Urinary bladder (tissue), 4 donors: ENCODE measurements around the gene SETD5. TPM values are rescaled to one million over a fixed set of nuclear protein-coding genes. Genes with fewer than 3 reads are reported as not detected.

ENCODE experiments used
- DNase-seq: peaks from one replicate; pipeline ENCODE4 v3.0.0-alpha.2; 2015; ENCODE audit errors: extremely low spot score
- H3K27ac ChIP-seq: one replicate; pipeline ENCODE4 v1.5.1; 2013; ENCODE audit warnings: low read depth, mild to moderate bottlenecking, moderate library complexity
- H3K36me3 ChIP-seq: one replicate; pipeline ENCODE4 v1.6.1; 2013; ENCODE audit warnings: mild to moderate bottlenecking, moderate library complexity; ENCODE audit not compliant: insufficient read depth
- H3K4me1 ChIP-seq: one replicate; pipeline ENCODE4 v1.6.1; 2013; ENCODE audit warnings: mild to moderate bottlenecking, moderate library complexity; ENCODE audit not compliant: insufficient read depth
- H3K4me3 ChIP-seq: one replicate; pipeline ENCODE4 v1.5.1; 2013; ENCODE audit warnings: low read depth, low read length
- WGBS: extraction: QIAGEN DNeasy Blood & Tissue Kit; methylation state at CpG from one replicate; pipeline ENCODE4 v1.1.7; 2013; 5-methylcytosine and 5-hydroxymethylcytosine counted together
- polyA plus RNA-seq: library from polyadenylated mRNA; stranded (reverse); fragments of 200-250 nt; gene quantifications from one replicate; pipeline ENCODE4 v1.2.3, GENCODE V29; 2013
- total RNA-seq: library from RNA; depleted of rRNA; stranded (reverse); fragments of >200 nt; gene quantifications from one replicate; pipeline ENCODE4 v1.2.3, GENCODE V29; 2014
- donor health status: healthy with polysubstance abuse.
- donor health status: healthy.

SETD5 gene
- total and polyA plus RNA-seq, 2 donors = 39.7 to 119 TPM

DNA sequence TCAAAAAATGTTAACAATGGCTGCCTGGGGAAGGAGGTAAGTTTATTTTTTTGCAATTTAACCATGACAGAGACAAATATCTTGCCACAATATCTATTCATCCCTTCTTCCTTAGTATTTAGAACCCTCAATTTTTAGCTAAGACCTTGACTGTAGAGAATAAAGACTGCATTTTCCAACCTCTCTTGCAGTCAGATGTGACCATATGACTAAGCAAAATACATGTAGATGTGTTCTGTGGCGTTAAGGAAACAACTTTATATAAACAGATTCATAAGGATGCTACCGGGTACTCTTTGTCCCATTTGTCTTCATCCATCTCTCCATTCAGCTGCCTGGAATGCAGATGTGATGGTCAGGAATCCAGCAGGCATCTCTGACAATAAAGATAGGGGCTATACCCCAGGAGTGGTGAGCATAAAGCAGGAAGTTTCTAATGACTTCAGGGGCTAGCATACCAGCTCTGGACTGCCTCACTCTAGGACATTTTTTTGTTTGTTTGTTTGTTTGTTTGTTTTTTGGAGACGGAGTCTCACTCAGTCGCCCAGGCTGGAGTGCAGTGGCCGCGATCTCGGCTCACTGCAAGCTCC lies 115.1 kb downstream of the SETD5 start:
- WGBS = 72% methylated on average over 7 of the region's 7 CpGs
- Histone ChIP-seq H3K4me3 (no peak overlapping the region), H3K27ac (no peak overlapping the region), H3K36me3 (no peaks in the 10 kb centered on the region), H3K4me1 (no peaks in the 10 kb centered on the region)
- DNase-seq = no peak

DNA sequence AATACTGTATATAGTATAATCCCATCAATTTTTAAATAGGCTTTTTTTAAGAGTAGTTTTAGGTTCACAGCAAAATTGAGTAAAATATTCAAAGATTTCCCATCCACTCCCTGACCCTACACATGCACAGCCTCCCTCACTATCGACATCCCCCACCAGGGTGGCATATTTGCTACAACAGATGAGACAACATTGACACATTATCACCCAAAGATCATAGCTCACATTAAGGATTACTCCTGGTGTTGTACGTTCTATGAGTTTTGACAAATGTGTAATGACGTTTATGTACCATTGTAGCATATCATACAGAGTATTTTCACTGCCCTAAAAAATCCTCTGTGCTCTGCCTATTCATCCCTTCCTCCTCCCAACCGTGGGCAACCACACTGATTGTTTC lies 116.9 kb downstream of the SETD5 start:
- no peak overlapping the region for H3K27ac ChIP-seq
- 67% methylated on average over 4 of the region's 4 CpGs for WGBS
- H3K36me3 ChIP-seq = no peaks in the 10 kb centered on the region
- H3K4me3 ChIP-seq = no peak overlapping the region
- DNase-seq = no peak
- no peaks in the 10 kb centered on the region for H3K4me1 ChIP-seq

DNA sequence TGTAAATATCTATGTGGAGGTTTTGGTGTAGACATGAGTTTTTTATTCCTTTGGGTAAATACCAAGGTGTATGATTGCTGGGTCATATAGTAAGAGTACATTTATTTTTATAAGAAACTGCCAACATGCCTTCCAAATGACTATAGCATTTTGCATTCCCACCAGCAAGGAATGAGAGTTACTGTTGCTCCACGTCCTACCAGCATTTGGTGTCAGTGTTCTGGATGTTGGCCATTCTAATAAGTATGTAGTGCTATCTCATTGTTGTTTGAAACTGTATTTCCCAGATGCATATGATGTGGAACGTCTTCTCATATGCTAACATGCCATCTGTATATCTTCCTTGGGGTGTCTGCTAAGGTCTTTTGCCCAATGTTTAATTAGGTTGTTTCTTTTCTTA lies 117.5 kb downstream of the SETD5 start:
- no peaks in the 10 kb centered on the region for H3K4me1 ChIP-seq
- no peak overlapping the region for H3K27ac ChIP-seq
- WGBS = 57% methylated on average over 2 of the region's 2 CpGs
- no peak overlapping the region for H3K4me3 ChIP-seq
- DNase-seq = no peak
- H3K36me3 ChIP-seq = no peaks in the 10 kb centered on the region

DNA sequence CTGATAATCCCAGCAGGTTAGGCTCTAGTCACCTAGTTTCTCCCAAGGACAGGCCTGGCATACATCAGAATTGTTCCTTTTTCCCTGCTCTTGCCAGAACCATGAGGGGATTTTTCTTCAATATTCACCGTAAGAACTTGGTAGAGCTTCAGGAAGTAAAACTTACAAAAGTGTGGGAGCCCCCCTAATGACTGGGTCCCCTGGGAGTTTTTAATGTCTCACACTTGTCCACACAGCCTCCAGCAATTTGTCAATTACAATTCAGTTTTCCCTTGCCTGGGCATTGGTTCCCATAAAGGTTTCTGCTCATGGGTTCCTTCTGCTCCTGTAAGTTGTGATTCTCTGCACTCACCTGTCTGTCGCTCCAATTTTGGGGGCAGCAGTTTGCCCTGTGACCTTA lies 127.7 kb downstream of the SETD5 start:
- Histone ChIP-seq H3K4me3 (no peak overlapping the region), H3K27ac (no peak overlapping the region), H3K4me1 (no peaks in the 10 kb centered on the region), H3K36me3 (no peaks in the 10 kb centered on the region)
- WGBS = 84% methylated on average over 2 of the region's 2 CpGs
- no peak for DNase-seq

Other genes with a start within 250 kb of the SETD5 start
- 21.4 TPM for gene SRGAP3, start 148.0 kb upstream of the SETD5 start, total RNA-seq
- gene SRGAP3, start 148.0 kb upstream of the SETD5 start, polyA plus RNA-seq = 3.1 TPM
- 49.0 TPM for gene THUMPD3, start 34.6 kb upstream of the SETD5 start, total RNA-seq
- 32.2 TPM for gene THUMPD3, start 34.6 kb upstream of the SETD5 start, polyA plus RNA-seq
- gene LHFPL4, start 156.2 kb downstream of the SETD5 start, total RNA-seq = 0.58 TPM
- 0.09 TPM for gene LHFPL4, start 156.2 kb downstream of the SETD5 start, polyA plus RNA-seq